Measurements from ENCODE around the gene DYDC2. TPM values are rescaled to one million over a fixed set of nuclear protein-coding genes. Genes with fewer than 3 reads are reported as not detected.
A peak's percentile ranks its signal among the peaks of the same experiment; 100 is the strongest.
"Not testable (repeated sequence)": the region's sequence is repeated elsewhere in the genome, so short reads cannot be mapped to it uniquely, and the experiment has no call there.

The DYDC2 gene
- total RNA-seq, 1 donor from 2014 or later: 1.1 TPM

DNA sequence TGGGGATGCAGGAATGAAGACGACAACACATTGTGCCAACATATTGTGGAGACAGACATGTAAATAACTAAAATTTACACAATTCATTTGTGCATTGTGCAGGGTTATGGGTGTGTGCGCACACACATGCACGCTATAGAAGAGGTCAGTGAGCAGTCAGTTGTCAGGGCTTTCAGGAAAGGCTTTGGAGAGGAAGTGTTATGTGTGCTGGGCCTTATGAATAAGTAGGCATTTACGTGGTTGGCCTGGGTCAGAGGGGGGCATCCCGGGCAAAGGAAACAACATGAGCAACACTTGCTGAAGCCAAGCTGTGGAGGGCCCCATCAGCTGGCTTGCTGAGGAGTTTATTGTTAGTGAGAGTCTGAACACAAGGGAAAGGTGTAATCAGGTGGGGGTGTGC lies 55.9 kb downstream of the DYDC2 start:
- H3K4me1 Mint-ChIP-seq (ENCODE audit: unreplicated experiment): peaks cover 85% of the 10 kb centered on the region
- no peaks in the 10 kb centered on the region for H3K27me3 Mint-ChIP-seq
- peak overlapping the region; percentile 18 for H3K4me3 Mint-ChIP-seq
- peak overlapping the region; percentile 86 for H3K27ac Mint-ChIP-seq
- H3K9me3 Mint-ChIP-seq: no peaks in the 10 kb centered on the region
- TF ChIP-seq, protein P1, sequence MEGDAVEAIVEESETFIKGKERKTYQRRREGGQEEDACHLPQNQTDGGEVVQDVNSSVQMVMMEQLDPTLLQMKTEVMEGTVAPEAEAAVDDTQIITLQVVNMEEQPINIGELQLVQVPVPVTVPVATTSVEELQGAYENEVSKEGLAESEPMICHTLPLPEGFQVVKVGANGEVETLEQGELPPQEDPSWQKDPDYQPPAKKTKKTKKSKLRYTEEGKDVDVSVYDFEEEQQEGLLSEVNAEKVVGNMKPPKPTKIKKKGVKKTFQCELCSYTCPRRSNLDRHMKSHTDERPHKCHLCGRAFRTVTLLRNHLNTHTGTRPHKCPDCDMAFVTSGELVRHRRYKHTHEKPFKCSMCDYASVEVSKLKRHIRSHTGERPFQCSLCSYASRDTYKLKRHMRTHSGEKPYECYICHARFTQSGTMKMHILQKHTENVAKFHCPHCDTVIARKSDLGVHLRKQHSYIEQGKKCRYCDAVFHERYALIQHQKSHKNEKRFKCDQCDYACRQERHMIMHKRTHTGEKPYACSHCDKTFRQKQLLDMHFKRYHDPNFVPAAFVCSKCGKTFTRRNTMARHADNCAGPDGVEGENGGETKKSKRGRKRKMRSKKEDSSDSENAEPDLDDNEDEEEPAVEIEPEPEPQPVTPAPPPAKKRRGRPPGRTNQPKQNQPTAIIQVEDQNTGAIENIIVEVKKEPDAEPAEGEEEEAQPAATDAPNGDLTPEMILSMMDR (conservative IDR thresholded peaks at IDR 0.05): no peak
- peaks cover 6% of the 10 kb centered on the region for H3K36me3 Mint-ChIP-seq
- no peak for DNase-seq (ENCODE audit: extremely low spot score, unreplicated experiment)

DNA sequence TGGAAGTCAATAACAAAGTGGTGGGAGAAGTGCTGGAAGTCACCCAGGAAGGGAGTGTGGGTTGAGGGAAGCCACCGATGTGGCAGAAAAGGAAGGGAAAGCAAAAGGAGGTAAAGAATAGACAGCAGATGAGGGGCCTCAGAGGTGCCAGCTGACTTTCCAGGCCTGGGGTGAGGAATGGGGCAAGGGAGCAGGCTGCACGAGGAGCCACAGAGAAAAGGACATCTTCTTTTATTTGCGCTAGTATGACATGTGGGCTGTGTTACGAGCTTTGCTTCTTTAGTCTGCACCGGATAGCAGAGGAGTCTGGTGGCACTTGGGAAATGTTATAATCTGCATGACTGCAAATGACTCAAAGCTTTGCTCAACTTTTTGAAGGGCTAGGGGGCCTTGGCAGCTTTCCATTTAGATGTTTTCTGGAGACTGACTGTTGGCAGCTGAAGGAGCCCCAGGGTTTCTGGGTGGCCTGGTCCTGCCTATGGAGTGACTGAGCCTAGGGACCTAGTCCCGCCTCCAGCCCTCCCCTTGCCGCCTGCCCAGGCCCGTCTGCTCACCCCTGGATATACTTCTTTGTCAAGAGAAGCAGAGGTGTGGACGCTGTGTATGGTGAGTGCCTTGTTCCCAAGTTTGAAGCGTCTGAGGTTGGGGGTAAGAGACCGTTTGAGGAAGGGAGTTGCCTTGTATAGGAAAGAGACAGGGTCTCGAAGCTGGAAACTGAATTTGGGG lies 56.9 kb downstream of the DYDC2 start:
- no peaks in the 10 kb centered on the region for H3K9me3 Mint-ChIP-seq
- peaks cover 6% of the 10 kb centered on the region for H3K36me3 Mint-ChIP-seq
- H3K27me3 Mint-ChIP-seq: no peaks in the 10 kb centered on the region
- TF ChIP-seq, protein P1 (conservative IDR thresholded peaks at IDR 0.05): no peak
- H3K27ac Mint-ChIP-seq: peak overlapping the region; percentile 67
- DNase-seq (ENCODE audit: extremely low spot score, unreplicated experiment): no peak
- peak overlapping the region; percentile 24 for H3K4me3 Mint-ChIP-seq
- H3K4me1 Mint-ChIP-seq (ENCODE audit: unreplicated experiment): peaks cover 82% of the 10 kb centered on the region

DNA sequence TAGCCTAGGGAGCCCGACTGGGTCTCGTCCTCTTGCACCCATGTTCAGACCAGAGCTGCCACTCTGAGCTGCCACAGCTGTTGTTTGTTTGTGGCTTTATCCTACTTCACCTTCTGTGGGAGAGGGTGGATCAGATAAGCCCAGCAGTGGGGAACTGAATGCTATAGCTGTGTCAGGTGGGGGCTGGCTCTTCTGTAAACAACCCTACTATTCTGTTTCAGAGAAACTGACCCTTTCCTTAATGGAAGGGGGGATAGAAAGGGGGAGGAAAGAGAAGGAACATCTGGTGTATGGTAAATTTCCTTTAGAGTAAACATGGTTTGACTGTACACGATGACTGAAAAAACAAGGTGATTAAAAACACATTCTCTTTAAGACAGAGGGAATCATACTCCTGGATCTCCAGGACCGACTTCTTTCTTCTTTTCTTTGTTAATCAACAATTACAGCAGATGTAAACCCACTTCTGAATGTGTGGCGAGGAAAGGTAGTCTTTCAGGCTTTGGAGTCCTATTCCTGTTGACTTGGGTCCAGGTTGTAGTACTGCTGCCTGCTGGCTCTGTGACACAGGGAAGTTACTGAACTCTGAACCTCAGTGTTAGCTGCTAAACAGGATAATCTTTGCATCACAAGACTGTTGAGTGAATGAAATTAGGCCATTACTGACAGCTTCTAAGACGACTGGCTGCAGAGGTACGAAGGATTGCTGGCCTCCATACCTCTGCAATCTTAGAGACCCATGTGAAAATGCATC lies 57.7 kb downstream of the DYDC2 start:
- TF ChIP-seq, protein P1 (conservative IDR thresholded peaks at IDR 0.05): no peak
- peak overlapping the region; percentile 67 for H3K27ac Mint-ChIP-seq

DNA sequence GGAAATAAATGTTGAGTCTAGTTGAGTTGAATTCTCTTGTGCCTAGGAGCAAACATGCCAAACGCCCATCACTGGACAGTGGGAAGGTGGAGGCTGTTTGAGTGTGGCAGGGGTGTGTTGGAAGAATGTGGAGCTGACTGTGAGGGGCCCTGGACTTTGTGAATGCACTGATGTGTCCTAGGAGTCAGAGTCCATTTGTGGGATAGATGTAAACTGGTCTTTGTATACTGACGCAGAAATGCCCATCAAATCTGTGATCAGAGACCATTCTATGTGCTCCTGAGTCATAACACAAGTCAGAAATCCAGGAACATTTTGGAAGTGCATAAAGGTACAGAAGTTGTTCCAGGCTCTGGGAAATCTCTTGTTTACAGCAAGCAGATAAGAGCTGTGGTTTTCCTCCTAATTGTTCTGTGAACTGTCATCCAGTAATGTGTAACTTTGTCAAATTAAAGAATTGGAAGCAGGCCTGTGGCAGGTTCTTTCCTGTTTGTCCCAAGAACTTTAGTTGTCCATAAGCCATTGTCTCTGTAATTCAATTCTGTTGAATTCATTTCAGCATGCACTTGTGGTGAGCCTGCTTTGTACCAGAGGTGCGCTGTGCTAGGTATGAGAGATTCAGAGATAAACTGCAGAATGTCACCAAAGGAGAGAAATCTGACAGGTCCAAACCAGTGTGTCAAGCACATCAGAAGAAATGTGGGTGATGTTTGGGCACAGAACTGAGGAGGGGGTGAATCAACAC lies 59.3 kb downstream of the DYDC2 start:
- H3K27ac Mint-ChIP-seq: peak overlapping the region; percentile 20

More for the DNA sequence above, 57.7 kb downstream of the DYDC2 start:
- Mint-ChIP-seq H3K36me3 (peaks cover 6% of the 10 kb centered on the region), H3K27me3 (no peaks in the 10 kb centered on the region), H3K4me3 (peak overlapping the region; percentile 24), H3K9me3 (no peaks in the 10 kb centered on the region), H3K4me1 (ENCODE audit: unreplicated experiment) (peaks cover 78% of the 10 kb centered on the region)
- DNase-seq (ENCODE audit: extremely low spot score, unreplicated experiment): no peak

DNA sequence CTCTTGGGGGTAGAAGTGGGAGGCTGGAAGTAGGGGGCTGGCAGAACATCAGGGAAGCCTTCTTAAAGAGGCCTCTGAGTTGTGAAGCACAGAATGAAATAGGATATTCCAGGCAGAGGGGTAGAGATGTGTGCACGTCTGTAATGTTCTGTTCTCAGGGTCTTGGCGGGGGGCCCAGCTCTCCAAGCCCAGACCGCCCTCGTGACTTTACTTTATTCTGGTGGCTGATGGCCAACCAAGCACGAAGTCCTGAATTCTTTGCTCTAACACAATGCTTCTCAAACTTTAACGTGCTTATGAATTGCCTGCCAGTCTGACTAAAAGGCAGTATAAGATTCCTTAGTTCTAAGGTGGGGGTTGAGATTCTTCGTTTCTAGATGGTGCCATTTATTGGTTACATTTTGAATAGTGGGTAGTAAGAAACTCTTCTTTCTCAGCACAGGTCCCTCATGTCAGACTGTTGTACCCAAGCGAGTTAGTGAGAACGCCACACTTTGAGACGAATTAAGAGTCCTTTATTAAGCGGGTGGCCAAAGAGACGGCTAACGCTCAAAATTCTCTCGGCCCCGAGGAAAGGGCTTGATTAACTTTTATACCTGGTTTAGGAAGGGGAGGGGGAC lies 60.0 kb downstream of the DYDC2 start:
- H3K4me1 Mint-ChIP-seq (ENCODE audit: unreplicated experiment): peaks cover 55% of the 10 kb centered on the region
- peak overlapping the region; percentile 24 for H3K4me3 Mint-ChIP-seq
- TF ChIP-seq, protein P1 (conservative IDR thresholded peaks at IDR 0.05): no peak
- no peaks in the 10 kb centered on the region for H3K9me3 Mint-ChIP-seq
- no peaks in the 10 kb centered on the region for H3K27me3 Mint-ChIP-seq
- H3K36me3 Mint-ChIP-seq: peaks cover 10% of the 10 kb centered on the region
- H3K27ac Mint-ChIP-seq: peak overlapping the region; percentile 6
- no peak for DNase-seq (ENCODE audit: extremely low spot score, unreplicated experiment)

More for the DNA sequence above, 59.3 kb downstream of the DYDC2 start:
- TF ChIP-seq, protein P1 (conservative IDR thresholded peaks at IDR 0.05): no peak
- Mint-ChIP-seq H3K27me3 (no peaks in the 10 kb centered on the region), H3K4me1 (ENCODE audit: unreplicated experiment) (peaks cover 62% of the 10 kb centered on the region), H3K36me3 (peaks cover 6% of the 10 kb centered on the region), H3K9me3 (no peaks in the 10 kb centered on the region), H3K4me3 (peak overlapping the region; percentile 24)
- DNase-seq (ENCODE audit: extremely low spot score, unreplicated experiment): no peak

DNA sequence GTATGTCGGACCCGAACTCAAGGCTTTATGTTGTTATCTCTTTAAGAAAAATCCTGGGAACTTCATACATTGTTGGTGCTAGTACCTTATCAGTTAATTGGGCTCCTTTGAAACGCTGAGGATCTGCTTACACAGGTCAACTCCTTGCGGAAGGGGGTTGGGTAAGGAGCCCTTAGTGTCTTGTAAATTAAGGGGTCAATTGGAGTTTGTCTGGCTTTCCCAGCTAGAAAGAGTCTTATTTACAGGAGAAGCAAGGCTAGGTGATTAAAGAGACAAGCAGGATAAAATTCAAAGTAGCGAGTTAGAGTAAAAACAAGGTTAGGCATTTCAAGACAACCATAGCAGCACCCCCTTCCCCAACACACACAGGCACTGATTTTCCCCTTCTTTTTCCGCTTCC lies 60.7 kb downstream of the DYDC2 start:
- peaks cover 52% of the 10 kb centered on the region for H3K4me1 Mint-ChIP-seq (ENCODE audit: unreplicated experiment)
- DNase-seq (ENCODE audit: extremely low spot score, unreplicated experiment); H3K27me3 Mint-ChIP-seq; H3K9me3 Mint-ChIP-seq: not testable (repeated sequence)
- peak overlapping the region; percentile 50 for H3K27ac Mint-ChIP-seq
- H3K36me3 Mint-ChIP-seq: peaks cover 12% of the 10 kb centered on the region
- H3K4me3 Mint-ChIP-seq: peak overlapping the region; percentile 50
